K562 treated with DMSO at 1 percent for 48 hours (cell line): ENCODE measurements around the gene SFSWAP. TPM values are rescaled to one million over a fixed set of nuclear protein-coding genes. Genes with fewer than 3 reads are reported as not detected.

Experiments
- total RNA-seq: library from RNA; unstranded; fragments of 300-600 nt; gene quantifications from 2 replicates; pipeline ENCODE4 v1.2.3, GENCODE V29; 2022; ENCODE audit warnings: low replicate concordance; ENCODE audit errors: extremely low read depth

Gene SFSWAP
- not detected in 2 replicates for total RNA-seq

GRCh38 chr12:131710464-131711457 lies at the start of gene SFSWAP:
TSS of gene SFSWAP (plus strand) at chr12:131711090. CDS start at chr12:131711230, 140 bp downstream.

GRCh38 chr12:131827961-131828534 lies 117.2 kb downstream of the SFSWAP start, which contains the start of gene MMP17:
TSS of gene MMP17 (plus strand) at chr12:131828393. CDS start at chr12:131828495, 102 bp downstream.

Other genes with a start within 250 kb of the SFSWAP start
- gene MMP17, start 117.3 kb downstream of the SFSWAP start, total RNA-seq, result not detected in 2 replicates
- gene ULK1, start 183.5 kb downstream of the SFSWAP start, total RNA-seq, result 111 TPM in 1 of 2 replicates, not detected in the other
- gene PUS1, start 218.2 kb downstream of the SFSWAP start, total RNA-seq, result not detected in 2 replicates
- 92.9 TPM in 1 of 2 replicates, not detected in the other for gene EP400, start 238.9 kb downstream of the SFSWAP start, total RNA-seq